Endometrial microvascular endothelial cells (primary cell): Measurements from ENCODE around the gene LHCGR. TPM values are rescaled to one million over a fixed set of nuclear protein-coding genes. Genes with fewer than 3 reads are reported as not detected.
"Not testable (repeated sequence)": the region's sequence is repeated elsewhere in the genome, so short reads cannot be mapped to it uniquely, and the experiment has no call there.

ENCODE experiments used
- in situ Hi-C: cut with HindIII; loops from 2 replicates; pipeline ENCODE4 v1.10.0; 2017; ENCODE audit warnings: low sequenced_read_pairs, low pct_unique_long_range_greater_than_20kb; ENCODE audit errors: inconsistent ontology term
- total RNA-seq: library from RNA; depleted of rRNA; stranded (reverse); fragments of >200 nt; gene quantifications from one replicate; pipeline ENCODE4 v1.2.3, GENCODE V29; 2015; ENCODE audit errors: inconsistent ontology term

Gene LHCGR
- total RNA-seq, 1 donor from 2014 or later: not detected

DNA sequence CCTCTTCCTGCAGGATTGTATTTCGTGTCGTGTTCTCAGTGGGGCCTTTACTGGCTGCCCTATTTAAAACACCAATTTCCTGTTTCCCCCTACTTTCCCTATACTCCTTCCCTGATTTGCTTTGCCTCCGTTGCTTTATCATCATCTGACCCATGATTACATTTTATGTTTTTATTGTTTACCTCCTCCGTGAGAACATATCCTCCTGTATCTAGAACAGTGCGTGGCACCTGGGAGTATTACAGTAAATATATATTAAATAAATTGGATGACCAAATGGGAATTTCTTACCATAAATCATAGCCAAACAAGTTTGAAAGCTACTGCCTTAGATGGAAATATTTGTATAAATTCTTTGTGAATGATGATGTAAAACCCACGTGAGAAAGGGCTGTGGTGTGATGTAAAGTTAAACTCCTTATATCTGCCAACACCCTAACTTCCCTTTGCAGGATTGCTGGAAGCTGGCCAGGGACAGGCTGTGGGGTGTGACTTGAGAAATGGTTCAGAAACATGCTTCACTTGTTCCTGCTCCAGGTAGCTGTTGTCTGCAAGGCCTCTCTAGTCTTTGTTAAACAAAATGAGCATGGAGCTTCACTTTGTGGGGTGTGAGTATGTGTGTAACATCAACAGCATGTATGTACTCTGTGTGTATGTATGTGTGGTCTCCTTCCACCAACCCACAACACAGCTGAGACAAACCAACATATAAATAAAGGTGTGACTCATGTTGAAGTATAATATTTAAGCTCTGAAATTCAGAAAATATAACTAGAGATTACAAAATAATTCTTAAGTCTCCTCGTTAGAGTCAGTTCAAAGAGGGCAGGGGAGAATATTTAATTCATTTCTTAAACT, 40.3 kb downstream of the LHCGR start:
- in situ Hi-C loops: no loop called here

DNA sequence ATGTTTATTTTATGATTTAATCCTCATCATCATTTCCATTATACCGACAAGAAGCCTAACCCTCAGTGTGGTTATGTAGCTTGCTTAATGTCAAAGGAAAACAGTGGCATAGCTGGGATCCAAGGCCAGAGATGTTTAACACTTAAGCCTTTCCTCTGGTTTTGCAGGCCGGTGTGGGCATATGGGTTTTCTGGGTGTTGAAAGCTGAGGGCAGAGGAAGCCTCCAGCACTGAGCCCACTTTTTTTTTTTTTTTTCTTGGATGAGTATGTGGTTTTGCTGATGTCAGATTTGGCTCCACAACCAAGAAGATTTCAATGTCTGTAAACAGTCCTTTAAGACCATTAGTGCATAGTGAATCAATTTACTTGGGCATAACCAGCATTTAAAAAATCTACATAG, 41.3 kb downstream of the LHCGR start:
- in situ Hi-C loops: no loop called here

DNA sequence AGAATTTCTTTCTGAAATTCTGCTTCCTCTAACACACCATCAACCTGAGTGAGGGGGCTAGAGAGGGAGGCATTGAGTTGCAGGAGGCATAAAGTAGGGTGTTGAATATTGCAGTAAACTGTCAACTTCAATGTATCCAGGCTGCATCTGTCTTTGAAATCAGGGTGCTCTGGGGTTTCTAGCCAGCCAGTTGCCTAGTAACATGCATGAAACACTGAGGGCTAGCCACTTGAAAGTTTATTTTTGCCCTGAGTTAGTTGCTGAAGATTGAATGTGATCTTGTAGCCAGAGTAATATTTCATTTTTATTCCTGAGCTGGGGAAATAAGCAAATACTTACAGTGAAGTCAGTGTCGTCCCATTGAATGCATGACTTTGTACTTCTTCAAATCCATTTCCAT, 41.9 kb downstream of the LHCGR start:
- in situ Hi-C loops: no loop called here

DNA sequence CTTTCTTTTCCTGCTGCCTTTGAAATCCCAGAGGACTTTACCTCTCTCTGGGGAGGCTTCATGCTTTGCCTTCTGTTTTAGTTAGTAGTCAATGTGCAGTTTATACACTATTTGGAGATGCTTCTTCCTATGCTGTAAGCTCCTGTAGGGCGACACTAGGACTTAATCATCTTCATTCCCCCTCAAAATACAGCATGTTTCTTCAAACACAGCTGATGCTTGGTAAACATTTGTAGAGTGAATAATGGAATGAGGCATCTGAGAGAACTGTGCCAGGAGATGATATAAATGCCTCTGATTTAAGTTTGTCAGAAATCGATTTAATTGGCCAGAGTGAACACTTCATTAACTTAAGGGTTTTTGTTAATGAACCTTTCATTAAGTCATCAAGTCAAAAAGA, 43.4 kb downstream of the LHCGR start:
- in situ Hi-C loops: no loop called here

DNA sequence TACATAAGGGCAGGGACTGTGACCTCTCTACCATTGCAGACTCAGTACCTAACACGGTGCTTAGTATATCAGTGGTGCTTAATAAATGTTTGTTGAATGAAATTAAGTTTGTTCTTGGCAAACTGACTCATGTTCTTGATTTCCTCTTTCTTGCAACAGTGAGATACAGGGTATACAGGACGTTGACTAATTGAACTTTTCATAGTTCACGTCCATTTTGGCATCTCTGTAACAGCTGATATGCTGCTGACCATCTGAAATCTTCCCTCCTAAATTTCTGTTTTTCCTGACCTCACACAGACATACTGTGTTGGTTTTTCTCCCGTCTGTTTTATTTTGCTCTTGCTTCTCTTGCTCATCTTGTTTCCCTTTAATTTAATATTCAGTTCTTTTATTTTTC, 44.2 kb downstream of the LHCGR start:
- in situ Hi-C loops: no loop called here

DNA sequence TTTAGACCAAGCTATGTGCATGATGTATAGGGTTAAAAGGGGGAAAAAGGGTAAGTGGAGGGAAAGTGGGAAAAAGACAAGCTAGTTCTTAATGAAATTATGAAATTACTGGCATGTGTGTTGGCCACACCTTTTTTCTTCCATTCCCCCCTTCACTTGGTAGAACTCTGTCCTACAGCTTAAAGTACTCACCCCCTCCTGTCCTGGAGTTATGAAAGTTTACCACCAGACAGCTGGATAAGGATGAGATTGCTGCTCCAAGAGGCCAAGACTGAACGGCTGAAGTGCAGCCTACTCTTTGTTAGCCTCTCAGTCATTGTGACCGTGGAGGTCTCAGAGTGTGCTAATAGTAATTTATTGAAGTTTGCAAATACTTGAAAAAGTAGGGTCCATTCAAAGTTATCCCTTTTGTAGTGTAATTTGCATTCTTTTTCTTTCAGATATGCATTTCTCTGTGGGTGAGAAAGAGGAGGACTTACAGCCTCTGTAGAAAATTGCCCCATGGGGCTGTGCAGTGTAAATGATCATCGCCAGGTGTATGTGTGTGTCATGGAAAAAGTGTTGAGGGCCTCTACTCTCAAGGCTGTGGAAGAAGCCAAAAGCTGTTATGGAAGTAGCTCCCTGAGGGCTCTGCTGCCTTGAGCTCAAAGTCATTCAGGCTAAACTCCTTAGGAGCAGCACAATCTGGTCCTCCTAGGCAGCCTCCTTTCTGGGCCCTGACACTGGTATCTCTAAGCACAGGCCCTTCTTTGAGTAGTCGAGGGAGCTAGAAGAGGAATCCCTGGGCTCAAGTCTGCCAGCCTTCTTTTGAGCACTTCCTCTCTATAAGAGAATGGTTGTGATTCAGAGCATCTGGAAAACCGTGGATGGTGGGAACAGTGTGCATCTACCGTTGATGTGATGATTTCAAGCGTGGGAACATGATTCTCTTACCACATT, 46.2 kb downstream of the LHCGR start:
- in situ Hi-C loops: no loop called here

DNA sequence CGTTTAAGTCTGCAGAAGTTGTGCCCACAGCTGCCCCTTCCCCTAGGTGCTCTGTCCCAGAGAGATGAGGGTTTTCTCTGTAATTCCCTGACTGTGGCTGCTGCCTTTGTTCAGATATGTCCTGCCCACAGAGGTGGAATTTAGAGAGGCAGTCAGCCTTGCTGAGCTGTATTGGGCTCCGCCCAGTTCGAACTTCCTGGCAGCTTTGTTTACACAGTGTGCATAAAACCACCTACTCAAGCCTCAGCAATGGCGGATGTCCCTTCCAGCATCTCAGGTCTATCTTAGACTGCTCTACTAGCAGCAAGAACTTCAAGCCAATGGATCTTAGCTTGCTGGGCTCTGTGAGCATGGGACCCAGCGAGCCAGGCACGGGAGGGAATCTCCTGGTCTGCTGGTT, 48.1 kb downstream of the LHCGR start:
- in situ Hi-C loops: no loop called here

DNA sequence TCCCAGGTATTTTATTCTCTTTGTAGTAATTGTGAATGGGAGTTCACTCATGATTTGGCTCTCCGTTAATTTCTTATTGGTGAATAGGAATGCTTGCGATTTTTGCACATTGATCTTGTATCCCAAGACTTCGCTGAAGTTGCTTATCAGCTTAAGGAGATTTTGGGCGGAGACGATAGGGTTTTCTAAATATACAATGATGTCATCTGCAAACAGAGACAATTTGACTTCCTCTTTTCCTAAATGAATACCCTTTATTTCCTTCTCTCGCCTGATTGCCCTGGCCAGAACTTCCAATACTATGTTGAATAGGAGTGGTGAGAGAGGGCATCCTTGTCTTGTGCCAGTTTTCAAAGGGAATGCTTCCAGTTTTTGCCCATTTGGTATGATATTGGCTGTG, 51.9 kb downstream of the LHCGR start:
- in situ Hi-C loops: not testable (repeated sequence)

DNA sequence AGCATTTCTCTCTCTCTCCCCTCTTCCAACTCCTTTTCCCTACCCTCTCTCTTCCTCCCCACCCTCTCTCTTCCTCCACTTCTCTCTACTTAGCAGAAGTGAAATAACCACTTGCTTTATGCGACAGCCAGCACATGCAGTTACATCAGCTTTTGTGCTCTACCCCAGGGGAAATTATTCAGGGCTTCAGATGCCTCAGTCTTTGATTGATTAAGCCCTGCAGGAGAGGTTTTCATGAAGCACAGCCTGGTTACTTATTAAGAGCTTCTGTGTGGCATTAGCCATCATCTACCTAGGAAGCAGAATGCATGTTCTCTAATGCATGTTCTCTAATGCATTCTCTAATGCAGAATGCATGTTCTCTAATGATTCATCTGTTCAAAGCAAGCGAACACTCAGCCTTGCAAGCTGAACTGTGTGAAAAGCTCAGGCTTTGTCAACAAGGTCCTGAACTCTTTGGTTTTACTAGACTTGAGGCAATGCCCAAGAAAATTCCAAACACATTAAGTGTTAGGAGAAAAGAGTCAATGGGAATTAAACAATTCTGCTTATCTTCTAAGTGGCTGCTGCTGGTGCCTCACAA, 56.1 kb downstream of the LHCGR start:
- in situ Hi-C loops: no loop called here

DNA sequence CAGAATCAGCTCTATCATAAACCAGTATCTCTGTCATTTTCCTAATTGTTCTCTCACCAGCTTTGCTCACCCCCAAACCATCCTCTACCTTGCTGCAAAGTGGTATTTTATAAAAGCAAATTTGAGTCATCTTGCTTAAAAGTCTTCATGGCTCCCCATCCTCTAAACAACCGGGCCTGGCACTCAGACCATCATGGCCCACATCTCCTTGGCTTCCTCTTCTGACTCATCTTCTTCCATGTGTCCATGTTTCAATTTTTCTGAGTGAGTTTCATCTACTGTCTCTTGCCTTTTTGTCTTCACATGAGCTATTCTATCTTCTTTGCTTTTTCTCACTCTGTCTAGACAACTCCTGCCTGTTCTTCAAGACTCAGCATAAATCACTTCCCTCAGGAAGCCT, 58.6 kb downstream of the LHCGR start:
- in situ Hi-C loops: no loop called here

DNA sequence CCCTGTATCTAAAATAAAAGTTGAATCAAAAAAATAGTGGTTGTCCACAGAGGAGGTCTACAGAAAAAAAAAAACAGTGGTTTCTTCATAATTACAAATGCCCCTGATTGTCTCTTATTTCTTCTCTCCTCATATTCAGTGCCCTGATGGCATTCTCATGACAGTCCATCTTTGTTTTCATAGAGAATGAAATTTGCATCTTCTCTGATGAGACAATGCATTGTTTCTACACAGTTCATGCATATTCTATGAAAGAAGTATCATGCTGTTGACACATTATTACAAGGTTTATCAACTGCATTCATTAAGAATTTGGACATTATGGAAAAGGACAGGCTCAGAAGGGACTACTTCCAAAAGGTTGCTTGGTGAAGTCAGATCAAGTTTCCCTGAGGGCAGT, 59.5 kb downstream of the LHCGR start:
- in situ Hi-C loops: no loop called here

DNA sequence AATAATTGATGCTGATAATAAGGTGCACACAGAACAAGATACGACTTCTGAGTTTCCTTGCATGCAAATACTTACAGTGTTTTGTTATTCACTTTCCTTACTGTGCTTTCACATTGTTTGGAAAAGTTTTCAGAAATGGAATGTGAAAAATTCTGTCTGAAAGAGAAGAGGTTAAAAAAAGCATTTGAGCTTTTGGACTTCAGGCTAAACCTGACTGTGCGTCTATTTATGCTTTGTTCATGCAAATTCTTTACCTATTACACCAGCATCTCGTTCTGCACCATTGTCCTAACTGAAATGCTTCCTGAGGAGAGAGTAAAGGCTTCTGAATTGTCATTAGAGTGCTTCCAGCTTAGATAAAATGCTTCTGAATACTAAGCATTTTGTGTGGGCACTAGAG, 61.4 kb downstream of the LHCGR start:
- in situ Hi-C loops: no loop called here

DNA sequence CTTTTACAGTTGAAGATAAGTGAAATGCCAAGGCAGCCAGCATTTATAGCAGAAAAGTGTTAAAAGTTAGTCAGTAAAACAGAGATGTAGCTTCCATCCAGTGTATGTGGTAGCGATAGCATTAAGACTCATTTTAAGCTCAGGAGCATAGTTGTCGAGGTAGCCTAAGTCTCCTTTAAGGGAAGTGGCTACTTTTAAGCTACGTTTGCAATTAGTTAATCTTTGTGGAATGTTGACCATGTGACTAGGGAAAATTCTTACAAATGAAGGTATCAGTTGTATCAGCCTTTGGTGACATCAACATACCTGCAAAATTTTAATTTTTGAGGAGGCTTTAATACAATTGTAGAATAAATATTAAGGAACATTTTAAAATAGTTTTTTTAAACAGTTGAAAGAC, 61.9 kb downstream of the LHCGR start:
- in situ Hi-C loops: no loop called here

DNA sequence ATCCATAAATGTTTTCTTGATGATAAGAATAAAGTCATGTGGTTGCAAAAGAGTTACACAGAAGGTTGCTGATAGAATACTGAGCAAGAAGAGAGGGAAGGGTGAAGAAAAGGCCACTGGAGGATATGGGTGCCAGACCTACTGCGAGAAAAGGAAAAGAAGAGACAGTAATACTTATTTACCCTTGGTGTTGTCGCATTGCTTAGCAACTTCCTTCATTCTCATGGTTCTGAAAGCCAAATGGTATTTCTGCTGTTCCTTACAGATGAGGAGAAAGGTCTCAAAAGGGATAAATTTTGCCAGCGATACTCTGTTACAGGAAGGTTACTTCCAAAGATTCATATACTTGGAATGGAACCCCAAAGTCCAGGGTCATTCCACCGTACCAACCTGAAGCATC, 62.5 kb downstream of the LHCGR start:
- in situ Hi-C loops: no loop called here

DNA sequence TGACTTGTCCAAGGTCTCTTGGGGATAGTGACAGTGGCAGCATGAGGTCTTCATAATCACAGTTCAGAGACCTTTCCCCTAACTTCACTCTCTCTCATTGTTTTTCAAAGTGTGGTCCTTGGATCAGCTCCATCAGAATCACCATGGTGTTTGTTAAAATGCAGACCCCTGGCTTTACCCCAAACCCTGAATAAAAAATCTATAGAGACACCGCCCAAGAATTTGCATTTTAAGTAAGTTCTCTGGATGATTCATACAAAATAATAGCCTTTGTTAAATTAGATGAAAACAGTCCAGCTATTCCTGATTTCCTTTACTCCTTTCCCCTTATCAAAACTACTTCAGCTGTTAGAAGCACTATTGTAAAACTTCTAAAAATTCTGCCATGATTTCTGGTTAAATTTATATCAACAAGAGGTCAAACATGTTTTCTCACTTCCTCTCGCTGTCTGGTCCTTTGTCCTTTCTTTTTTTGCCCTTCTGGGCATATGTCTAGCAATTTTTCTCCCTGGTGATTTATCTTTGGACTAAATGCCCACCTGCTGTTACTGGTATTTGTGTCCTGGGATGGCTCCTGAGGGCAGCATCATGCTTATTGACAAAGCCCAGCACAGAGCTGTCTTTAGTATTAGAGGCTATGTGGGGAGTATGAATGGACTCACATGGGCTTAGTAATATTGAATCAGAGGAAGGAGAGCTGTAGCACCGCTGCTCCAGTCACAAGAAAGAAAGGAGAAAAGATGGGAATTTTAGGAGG, 63.4 kb downstream of the LHCGR start:
- in situ Hi-C loops: no loop called here

DNA sequence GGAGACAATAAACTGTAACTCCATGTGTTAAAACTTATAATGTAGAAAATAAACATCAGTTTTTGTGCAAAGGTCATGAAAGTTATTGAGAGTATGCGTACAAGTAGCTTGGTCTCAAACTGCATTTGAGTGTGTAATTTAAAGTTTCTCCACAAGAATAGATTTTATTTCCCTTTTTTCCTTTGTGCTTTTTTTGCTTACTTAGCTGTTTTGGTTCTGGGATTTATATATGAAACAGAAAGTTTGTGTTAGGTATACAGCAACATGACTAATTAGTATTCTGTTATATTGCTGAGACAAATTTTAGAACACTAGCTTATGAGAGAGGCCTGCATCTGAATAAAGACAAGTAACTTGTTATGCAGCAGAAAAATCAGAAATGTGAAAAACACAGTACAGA, 70.4 kb downstream of the LHCGR start:
- in situ Hi-C loops: no loop called here

DNA sequence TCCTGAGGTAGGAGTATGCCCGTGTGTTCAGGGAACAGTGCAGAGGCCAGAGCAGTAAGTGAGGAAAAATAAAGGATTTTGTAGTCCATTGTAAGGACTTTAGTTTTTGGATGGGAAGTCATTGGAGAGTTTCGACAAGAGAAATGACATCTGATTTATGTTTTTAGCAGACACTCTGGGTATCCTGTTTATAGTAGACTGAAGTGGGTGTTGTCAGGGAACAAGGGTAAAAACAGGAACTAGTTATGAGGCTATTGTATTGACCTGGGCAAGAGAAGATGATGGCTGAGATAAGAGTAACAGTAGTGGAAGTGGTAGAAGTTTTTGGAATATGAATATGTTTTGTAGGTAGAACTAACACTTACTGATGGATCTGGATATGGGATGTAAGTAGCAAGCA, 78.1 kb downstream of the LHCGR start:
- in situ Hi-C loops: no loop called here

DNA sequence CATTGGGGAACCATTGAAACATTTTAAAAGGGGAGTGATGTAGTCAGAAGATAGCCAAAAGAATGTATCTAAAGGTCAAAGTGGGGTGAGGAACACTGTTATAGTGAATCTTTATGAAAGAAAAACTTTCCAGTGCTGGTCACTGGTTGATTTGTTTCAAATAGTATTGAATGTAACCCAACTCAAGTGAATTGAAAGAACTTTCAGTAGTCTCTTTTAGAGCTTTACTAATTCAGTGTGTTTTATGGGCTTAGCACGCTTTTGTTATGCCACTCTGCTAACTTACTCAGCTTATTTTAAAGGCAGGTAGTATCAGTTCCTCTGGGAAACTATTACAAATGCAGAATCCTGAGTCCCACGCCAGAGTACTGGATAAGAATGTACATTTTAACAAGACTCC, 80.6 kb downstream of the LHCGR start:
- in situ Hi-C loops: no loop called here

DNA sequence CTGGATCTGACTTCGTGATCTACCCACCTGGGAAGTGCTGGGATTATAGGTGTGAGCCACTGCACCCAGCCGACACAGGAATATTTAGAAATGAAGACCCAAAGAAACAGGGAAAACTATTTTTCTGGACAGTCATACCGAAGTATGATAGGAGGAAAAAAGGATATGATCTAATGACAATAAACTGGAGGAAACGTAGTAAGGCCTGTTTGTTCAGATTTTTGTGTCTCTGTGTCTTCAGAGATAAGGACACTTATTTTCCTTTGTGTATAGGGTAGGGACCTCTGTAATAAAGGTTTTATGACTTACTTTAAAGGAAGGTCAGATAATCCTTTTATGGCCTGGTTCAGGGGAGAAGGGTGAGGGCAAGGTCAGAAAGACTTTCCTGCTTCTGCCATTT, 81.9 kb downstream of the LHCGR start:
- in situ Hi-C loops: no loop called here
